ENCODE results near the gene MAP7.
"Not testable (repeated sequence)": the region's sequence is repeated elsewhere in the genome, so short reads cannot be mapped to it uniquely, and the experiment has no call there.

The MAP7 gene

GRCh38 chr6:136468711-136469110 lies 81.5 kb downstream of the MAP7 start:
- DNase-seq (ENCODE audit: low read depth in 2 of 2), result no peak

DNA sequence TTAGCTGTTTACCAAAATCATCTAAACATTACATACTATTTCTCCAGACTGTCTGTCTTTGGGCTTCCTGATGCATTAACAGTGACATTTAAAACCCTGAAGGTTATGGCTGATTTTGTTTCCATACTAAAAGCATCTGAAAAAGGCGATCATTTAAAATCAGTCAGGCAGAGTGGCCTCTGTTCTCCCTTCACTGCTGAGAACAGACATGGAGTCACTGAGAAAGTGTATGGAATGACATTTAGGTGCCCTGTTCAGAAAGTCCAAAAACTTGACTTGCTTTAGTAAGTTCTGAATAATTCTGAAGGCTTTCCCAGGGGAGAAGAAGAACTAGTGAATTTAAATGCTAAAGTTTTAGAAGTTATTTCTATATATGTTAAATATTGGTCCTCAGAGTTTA lies 83.0 kb downstream of the MAP7 start:
- no peak for DNase-seq (ENCODE audit: low read depth in 2 of 2)

DNA sequence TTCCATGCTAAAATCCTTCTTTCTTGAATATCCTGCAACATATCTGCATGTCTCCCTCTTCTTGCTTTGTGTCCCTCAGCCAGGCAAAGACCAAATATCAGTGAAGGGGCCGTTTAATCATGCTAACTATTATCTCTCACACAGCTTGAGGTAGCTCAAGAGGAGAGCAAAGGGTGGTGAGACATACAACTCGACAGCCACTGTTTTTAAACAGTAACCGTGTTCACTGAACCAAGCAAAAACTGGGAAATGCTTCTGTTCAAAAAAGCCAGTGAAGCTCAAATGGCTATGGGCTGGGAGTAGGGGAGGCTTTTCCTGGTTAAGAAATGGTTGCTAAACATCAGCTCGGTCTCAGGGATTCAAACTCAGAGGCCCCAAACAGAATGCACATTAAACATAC lies 83.4 kb downstream of the MAP7 start:
- no peak for DNase-seq (ENCODE audit: low read depth in 2 of 2)

DNA sequence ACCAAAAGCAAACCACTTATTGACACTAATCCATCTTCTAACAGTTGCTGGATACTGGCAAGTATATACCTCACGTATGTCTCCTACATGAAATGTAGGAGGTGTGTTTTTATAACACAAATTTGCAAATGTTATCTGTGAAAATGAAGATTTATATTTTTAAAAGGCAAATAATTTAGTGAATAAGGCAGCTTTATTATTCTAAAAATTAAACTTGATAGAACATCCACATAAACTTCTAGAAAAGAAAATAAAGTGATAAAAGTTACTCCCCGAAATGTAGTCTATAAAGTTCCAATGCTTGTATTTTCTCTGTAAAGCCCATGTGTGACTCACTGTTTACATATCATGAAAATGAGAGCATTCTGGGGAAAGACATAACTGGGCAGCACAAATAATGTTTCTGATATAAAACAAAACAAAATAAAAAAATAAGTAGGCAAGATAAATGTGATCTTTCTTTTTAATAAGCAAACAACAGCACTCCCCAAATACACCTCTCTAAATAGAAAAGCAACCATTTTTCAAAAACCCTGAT lies 84.4 kb downstream of the MAP7 start:
- DNase-seq (ENCODE audit: low read depth in 2 of 2), result no peak

DNA sequence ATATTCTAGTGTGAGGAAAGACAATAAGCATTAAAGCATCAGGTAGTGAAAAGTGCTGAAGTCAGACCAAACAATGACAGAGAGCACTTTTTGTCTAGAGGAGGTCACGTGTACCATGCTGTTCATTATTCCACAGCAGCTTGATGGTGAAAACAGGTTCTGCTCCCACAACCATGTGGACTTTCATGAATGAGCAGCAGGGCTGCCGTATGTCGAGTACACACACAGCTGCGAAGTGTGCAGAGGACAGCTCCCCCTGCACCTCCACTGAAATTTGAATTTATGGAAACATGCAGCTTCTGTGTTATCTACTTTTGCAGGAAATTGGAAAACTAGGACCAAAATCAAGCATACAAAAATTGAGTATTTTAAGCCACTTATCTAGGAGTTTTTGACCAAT lies 85.3 kb downstream of the MAP7 start:
- no peak for DNase-seq (ENCODE audit: low read depth in 2 of 2)

GRCh38 chr6:136464148-136464547 lies 86.1 kb downstream of the MAP7 start:
- no peak for DNase-seq (ENCODE audit: low read depth in 2 of 2)

- no peak for DNase-seq (ENCODE audit: low read depth in 2 of 2)
Measured at GRCh38 chr6:136463743-136464142, 86.5 kb downstream of the MAP7 start.

DNA sequence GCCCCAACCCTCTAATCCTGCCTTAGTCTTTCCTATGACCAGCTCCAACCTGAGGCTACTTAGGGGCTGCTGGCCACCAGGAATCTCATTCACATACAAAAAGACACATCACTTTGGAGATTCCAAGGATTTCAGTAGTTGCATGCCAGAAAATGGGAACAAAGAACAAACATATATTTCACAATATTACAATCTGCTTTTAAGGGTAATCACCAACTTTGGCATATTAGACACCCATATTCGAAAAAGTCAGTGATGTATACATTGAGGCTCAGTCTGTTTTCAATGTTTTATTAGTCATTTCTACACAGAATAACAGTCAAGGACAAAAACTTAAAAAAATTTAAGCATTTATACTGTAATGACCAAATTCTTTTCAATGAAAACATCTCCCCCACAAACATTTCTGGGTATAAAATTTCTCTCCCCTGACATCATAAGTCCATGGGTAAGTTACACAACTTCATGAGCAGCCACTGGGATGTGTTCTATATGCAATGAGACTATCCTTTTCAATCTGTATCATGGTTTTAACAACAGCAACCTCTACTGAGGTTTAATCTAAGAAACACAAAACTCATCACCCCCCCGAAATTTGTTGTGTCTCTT lies 103.5 kb downstream of the MAP7 start:
- DNase-seq (ENCODE audit: low read depth in 2 of 2), result no peak

DNA sequence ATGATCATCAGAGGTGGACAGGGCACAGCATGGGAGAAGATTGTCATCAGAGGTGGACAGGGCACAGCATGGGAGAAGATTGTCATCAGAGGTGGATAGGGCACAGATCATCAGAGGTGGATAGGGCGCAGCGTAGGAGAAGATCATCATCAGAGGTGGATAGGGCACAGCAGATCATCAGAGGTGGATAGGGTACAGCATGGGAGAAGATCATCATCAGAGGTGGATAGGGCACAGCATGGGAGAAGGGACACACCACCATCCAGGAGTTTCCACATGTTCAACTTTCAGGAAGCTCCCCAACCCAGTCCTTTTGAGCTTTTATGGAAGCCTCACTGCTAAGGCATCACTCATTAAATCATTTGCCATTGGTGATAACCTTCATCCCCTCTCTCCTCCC lies 104.1 kb downstream of the MAP7 start:
- DNase-seq (ENCODE audit: low read depth in 2 of 2), result no peak

DNA sequence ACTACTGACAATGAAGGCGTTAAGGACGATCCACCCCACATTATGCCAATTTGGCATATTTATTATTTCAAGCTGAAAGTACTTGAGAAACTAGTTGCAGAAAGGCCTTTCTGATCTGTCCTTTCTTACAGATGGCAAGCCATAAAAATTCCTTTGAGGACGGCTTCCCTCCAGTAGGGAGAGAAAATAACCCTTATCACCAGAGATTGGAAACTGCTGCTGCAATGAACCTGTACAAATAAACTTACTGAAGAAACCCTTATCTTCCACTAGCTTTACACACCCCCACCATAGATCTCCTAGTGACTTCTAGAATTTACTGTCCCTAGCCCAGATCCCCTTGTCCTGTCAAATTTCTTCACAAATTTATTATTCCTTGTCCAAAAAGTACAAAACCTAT lies 105.2 kb downstream of the MAP7 start:
- no peak for DNase-seq (ENCODE audit: low read depth in 2 of 2)

- DNase-seq (ENCODE audit: low read depth in 2 of 2), result no peak
Measured at GRCh38 chr6:136440203-136440602, 110.0 kb downstream of the MAP7 start.

GRCh38 chr6:136439514-136440190 lies 110.6 kb downstream of the MAP7 start:
- DNase-seq (ENCODE audit: low read depth in 2 of 2), result no peak

DNA sequence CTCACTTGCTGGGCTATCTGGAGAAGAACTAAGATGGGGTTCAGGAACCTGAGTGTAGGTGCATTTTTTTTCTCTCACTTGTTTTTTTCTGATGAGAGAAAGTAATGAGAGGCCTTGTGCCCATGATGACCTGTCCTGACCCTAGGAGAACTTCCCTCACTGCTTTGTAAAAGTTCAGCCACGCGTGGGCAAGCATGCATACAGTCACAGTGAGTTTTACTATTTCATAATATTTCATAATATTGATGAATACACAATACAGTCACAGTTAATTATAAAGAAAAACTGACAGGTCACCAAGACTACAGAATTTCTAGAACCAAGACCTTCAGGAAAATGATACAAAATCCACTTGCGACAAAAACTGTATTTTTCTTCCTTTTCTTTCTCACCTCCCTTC lies 111.8 kb downstream of the MAP7 start:
- DNase-seq (ENCODE audit: low read depth in 2 of 2), result no peak

DNA sequence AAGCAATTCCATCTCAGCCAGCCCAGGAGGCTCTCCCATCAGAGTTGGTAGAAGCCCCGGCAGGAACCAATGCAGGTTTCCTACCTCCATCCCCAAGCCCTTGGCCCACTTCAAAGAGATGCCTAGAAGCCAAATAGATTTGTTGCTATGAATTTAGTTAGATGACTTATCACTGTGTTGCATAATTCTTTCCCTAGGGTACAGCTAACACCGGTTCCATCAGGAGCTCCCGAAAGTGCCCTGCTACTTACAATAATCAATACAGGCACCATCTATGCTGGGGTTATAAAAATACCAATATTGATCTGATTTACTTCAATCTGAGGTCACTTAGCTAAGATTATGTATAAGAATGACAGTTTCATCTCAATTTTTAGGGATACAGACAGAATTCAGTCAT lies 113.0 kb downstream of the MAP7 start:
- no peak for DNase-seq (ENCODE audit: low read depth in 2 of 2)

DNA sequence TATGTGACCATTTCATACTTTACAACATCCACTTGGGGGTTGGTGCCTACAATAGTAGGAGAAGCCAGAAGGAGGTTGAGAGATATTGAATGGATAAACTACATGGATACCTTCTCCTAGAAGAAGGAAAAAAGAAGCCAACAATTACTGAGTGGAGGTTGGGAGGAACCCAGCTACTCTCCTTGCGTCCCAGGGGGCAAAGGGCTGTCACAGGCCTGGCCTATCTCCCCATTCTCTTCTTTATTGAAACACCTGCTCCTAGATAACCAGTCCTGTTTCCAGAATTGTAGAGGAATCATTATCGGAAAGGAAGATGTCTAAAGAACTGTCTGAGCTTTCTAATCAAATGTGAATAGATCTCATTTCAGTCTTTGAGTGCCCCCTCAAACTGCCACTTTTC lies 115.1 kb downstream of the MAP7 start:
- DNase-seq (ENCODE audit: low read depth in 2 of 2), result no peak

- DNase-seq (ENCODE audit: low read depth in 2 of 2), result not testable (repeated sequence)
Measured at GRCh38 chr6:136431306-136431705, 118.9 kb downstream of the MAP7 start.

GRCh38 chr6:136429264-136430065 lies 120.8 kb downstream of the MAP7 start:
- DNase-seq (ENCODE audit: low read depth in 2 of 2), result no peak

DNA sequence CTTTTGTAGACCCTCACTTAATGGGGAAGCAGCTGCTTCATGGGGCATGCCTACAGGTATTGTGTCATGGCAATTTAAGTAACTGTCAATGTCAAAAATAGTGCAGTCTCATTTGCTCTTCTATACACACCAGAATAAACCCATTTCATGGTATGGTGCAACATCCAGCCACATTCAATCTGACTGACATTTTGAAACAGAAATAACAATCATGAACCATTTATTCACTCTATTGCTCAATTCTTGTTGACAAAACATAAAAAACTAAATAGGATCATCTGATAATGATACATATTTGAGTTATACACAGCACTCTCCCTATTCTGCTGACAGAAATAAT lies 122.9 kb downstream of the MAP7 start:
- no peak for DNase-seq (ENCODE audit: low read depth in 2 of 2)

DNA sequence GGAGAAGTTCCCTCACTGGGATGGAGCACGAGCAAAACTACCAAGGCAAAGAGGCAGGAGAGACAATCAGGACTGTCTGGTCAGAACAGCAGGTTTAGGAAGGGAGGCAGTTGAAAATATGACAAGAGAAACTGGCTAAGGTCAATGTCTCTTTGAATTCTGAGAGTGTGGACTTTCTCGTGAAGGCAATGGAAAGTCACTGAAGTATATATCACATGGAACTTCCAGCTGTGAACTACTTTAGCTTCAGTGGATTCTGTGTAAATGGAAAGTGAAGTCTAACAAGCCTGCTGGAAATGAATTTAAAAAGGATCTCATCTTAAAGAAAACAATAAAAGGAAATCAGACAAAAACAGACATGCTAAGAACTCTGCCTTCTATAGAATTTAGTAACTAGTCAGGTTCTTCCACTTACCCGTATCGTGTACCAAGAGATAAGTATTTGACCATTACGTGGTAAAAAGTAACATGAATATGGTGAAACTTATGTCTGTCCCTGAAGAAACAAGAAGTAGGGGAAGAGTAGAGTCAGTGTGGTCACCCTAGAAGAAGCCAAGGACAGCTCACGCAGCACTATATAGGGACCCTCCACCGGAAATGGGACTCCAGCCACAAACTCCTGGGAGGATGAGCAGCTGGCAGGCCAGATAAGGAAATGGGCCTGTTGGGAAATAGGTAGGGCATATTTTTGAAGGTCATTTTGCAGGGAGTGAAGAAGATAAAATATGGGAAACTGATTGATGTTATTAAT lies 123.4 kb downstream of the MAP7 start:
- no peak for DNase-seq (ENCODE audit: low read depth in 2 of 2)

DNA sequence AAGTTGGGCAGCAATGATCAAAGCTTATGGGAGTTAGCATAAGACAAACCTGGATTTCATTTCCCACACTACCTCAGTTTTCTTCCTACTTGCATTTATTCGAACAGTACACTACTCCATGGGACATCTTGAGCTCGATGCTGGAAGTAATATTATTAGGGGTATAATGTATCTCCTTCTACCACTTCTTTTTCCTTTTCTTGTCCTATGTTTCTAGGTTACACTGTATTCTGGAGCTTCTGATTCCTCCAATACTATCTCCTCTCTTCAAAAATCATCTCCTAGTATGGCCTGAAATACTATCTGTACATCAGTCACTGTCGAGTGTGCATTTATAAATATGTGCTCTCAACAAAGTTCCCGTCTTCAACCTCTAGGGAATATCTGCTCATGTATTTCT lies 124.4 kb downstream of the MAP7 start:
- no peak for DNase-seq (ENCODE audit: low read depth in 2 of 2)

DNA sequence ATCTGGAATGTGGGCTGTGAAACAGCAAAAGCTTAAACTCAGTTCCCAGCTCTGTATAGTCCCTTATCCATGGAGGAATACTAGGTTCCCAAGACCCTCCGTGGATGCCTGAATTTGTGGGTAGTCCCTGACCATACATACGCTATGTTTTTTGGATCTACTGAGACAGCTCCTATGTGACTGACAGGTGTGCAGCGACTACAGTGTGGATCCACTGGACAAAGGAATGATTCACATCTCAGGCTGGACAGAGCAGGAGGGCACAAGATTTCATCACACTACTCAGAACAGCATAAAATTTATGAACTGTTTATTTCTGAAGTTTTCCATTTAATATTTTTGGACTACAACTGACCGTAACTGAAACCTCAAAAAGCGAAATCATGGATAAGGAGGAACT lies 125.3 kb downstream of the MAP7 start:
- no peak for DNase-seq (ENCODE audit: low read depth in 2 of 2)

DNA sequence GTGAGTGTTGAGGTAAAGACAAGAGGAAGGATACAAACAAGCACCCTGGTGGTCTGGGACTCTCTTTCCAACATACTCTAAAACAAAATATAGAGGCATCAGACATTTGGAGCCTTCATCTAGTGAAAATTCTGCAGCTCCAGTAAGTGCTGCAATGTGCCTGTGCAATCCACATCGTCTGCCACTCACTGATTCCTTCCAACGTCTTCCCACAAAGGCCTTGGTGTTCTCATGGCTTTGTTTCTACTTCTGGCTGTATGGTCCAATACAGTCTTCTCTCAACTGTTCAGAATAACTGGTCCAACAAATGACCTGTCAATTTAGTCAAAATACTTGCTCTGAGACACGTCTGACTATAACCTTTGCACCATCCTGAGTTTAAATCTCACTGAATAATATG lies 125.8 kb downstream of the MAP7 start:
- DNase-seq (ENCODE audit: low read depth in 2 of 2), result no peak
